ENCODE data around the gene SELP. TPM values are rescaled to one million over a fixed set of nuclear protein-coding genes. Genes with fewer than 3 reads are reported as not detected.
"Not testable (repeated sequence)": the region's sequence is repeated elsewhere in the genome, so short reads cannot be mapped to it uniquely, and the experiment has no call there.

SELP gene
- polyA plus RNA-seq, 3 donors: 0.84 to 1.4 (median 0.85) TPM

GRCh38 chr1:169667699-169668596, 38.0 kb upstream of the SELP start:
- Histone ChIP-seq H2AFZ (ENCODE audit: insufficient read depth, low read depth, low read length, poor library complexity, severe bottlenecking) (peak overlapping the region; percentile 74), H3K9ac (ENCODE audit: insufficient read depth, low read length, poor library complexity, severe bottlenecking) (peak overlapping the region; percentile 32), H3K4me3 (replicated peaks in 1 of 3; ENCODE audit: low read depth in 2 of 3, low read length in 3 of 3) (peak overlapping the region in 2 of 3 experiments; percentile 6 to 66), H3K4me2 (replicated peaks; ENCODE audit: extremely low read depth, low read length, poor library complexity, severe bottlenecking) (peak overlapping the region; percentile 60), H3K27ac (ENCODE audit: low read depth in 1 of 2, low read length in 2 of 2) (peak overlapping the region; percentile 48 to 77), H3K4me1 (ENCODE audit: control insufficient read depth in 1 of 2, insufficient read depth in 2 of 2, low read length in 2 of 2) (peaks cover 19% of the 10 kb centered on the region in 2 donors)
- H3K36me3 Mint-ChIP-seq; H3K9me3 Mint-ChIP-seq; H3K9me3 ChIP-seq (replicated peaks in 1 of 2; ENCODE audit: control insufficient read depth in 1 of 2, insufficient read depth in 1 of 2, low read length in 2 of 2); H3K36me3 ChIP-seq (replicated peaks in 1 of 2; ENCODE audit: control insufficient read depth in 1 of 2, insufficient read depth in 2 of 2, low read length in 2 of 2); H3K79me2 ChIP-seq (ENCODE audit: insufficient read depth, low read length); H3K27me3 ChIP-seq (ENCODE audit: control insufficient read depth in 2 of 2, insufficient read depth in 2 of 2, low read length in 2 of 2); H3K27me3 Mint-ChIP-seq (ENCODE audit: low read depth in 3 of 3); H4K20me1 ChIP-seq (ENCODE audit: insufficient read depth, low read length); intact Hi-C loops (cut with micrococcal nuclease): not testable (repeated sequence)
- H3K27ac Mint-ChIP-seq: peak overlapping the region; percentile 90 to 99 (median 96)
- H3K4me3 Mint-ChIP-seq: peak overlapping the region; percentile 73 to 87
- WGBS (ENCODE audit: insufficient coverage): 62% methylated on average over 8 of the region's 28 CpGs
- DNase-seq: peak in 2 of 3 donors; percentile 4 to 13
- H3K4me1 Mint-ChIP-seq: peaks cover 39% of the 10 kb centered on the region

- Histone ChIP-seq H3K9ac (ENCODE audit: insufficient read depth, low read length, poor library complexity, severe bottlenecking) (peak overlapping the region; percentile 32), H2AFZ (ENCODE audit: insufficient read depth, low read depth, low read length, poor library complexity, severe bottlenecking) (peak overlapping the region; percentile 74), H3K27ac (ENCODE audit: low read depth in 1 of 2, low read length in 2 of 2) (peak overlapping the region in 1 of 2 donors; percentile 77), H3K4me1 (ENCODE audit: control insufficient read depth in 1 of 2, insufficient read depth in 2 of 2, low read length in 2 of 2) (peaks cover 19% of the 10 kb centered on the region in 2 donors), H3K4me2 (replicated peaks; ENCODE audit: extremely low read depth, low read length, poor library complexity, severe bottlenecking) (peak overlapping the region; percentile 60), H3K4me3 (replicated peaks in 1 of 3; ENCODE audit: low read depth in 2 of 3, low read length in 3 of 3) (peak overlapping the region in 2 of 3 experiments; percentile 6 to 66)
- 0% methylated on average over 1 of the region's 2 CpGs for WGBS (ENCODE audit: insufficient coverage)
- H3K4me3 Mint-ChIP-seq: peak overlapping the region; percentile 73 to 87
- H3K36me3 Mint-ChIP-seq; H3K27me3 Mint-ChIP-seq (ENCODE audit: low read depth in 3 of 3); intact Hi-C loops (cut with micrococcal nuclease); H3K9me3 ChIP-seq (replicated peaks in 1 of 2; ENCODE audit: control insufficient read depth in 1 of 2, insufficient read depth in 1 of 2, low read length in 2 of 2); H4K20me1 ChIP-seq (ENCODE audit: insufficient read depth, low read length); H3K9me3 Mint-ChIP-seq; H3K36me3 ChIP-seq (replicated peaks in 1 of 2; ENCODE audit: control insufficient read depth in 1 of 2, insufficient read depth in 2 of 2, low read length in 2 of 2); H3K27me3 ChIP-seq (ENCODE audit: control insufficient read depth in 2 of 2, insufficient read depth in 2 of 2, low read length in 2 of 2); H3K79me2 ChIP-seq (ENCODE audit: insufficient read depth, low read length): not testable (repeated sequence)
- peak overlapping the region; percentile 90 to 99 (median 96) for H3K27ac Mint-ChIP-seq
- peak in 2 of 3 donors; percentile 8 to 19 for DNase-seq
- peaks cover 45% of the 10 kb centered on the region for H3K4me1 Mint-ChIP-seq
Measured at GRCh38 chr1:169667227-169667639, 37.3 kb upstream of the SELP start.

- H3K9me3 ChIP-seq (replicated peaks in 1 of 2; ENCODE audit: control insufficient read depth in 1 of 2, insufficient read depth in 1 of 2, low read length in 2 of 2); DNase-seq; H3K9ac ChIP-seq (ENCODE audit: insufficient read depth, low read length, poor library complexity, severe bottlenecking); H3K27me3 Mint-ChIP-seq (ENCODE audit: low read depth in 3 of 3); H3K4me3 ChIP-seq (replicated peaks in 1 of 3; ENCODE audit: low read depth in 2 of 3, low read length in 3 of 3); H3K4me3 Mint-ChIP-seq; H2AFZ ChIP-seq (ENCODE audit: insufficient read depth, low read depth, low read length, poor library complexity, severe bottlenecking); H4K20me1 ChIP-seq (ENCODE audit: insufficient read depth, low read length); H3K4me2 ChIP-seq (replicated peaks; ENCODE audit: extremely low read depth, low read length, poor library complexity, severe bottlenecking); H3K9me3 Mint-ChIP-seq; H3K36me3 Mint-ChIP-seq; H3K79me2 ChIP-seq (ENCODE audit: insufficient read depth, low read length); H3K27ac Mint-ChIP-seq; H3K36me3 ChIP-seq (replicated peaks in 1 of 2; ENCODE audit: control insufficient read depth in 1 of 2, insufficient read depth in 2 of 2, low read length in 2 of 2); intact Hi-C loops (cut with micrococcal nuclease); H3K27me3 ChIP-seq (ENCODE audit: control insufficient read depth in 2 of 2, insufficient read depth in 2 of 2, low read length in 2 of 2); H3K27ac ChIP-seq (ENCODE audit: low read depth in 1 of 2, low read length in 2 of 2): not testable (repeated sequence)
- peaks cover 44% of the 10 kb centered on the region for H3K4me1 Mint-ChIP-seq
- peaks cover 11 to 13% of the 10 kb centered on the region in 2 donors for H3K4me1 ChIP-seq (ENCODE audit: control insufficient read depth in 1 of 2, insufficient read depth in 2 of 2, low read length in 2 of 2)
- 85% methylated on average over 4 of the region's 8 CpGs for WGBS (ENCODE audit: insufficient coverage)
Measured at GRCh38 chr1:169662680-169663079, 32.8 kb upstream of the SELP start.

- H3K79me2 ChIP-seq (ENCODE audit: insufficient read depth, low read length); H3K4me2 ChIP-seq (replicated peaks; ENCODE audit: extremely low read depth, low read length, poor library complexity, severe bottlenecking); H3K4me1 ChIP-seq (ENCODE audit: control insufficient read depth in 1 of 2, insufficient read depth in 2 of 2, low read length in 2 of 2); H3K4me3 ChIP-seq (replicated peaks in 1 of 3; ENCODE audit: low read depth in 2 of 3, low read length in 3 of 3); H2AFZ ChIP-seq (ENCODE audit: insufficient read depth, low read depth, low read length, poor library complexity, severe bottlenecking); H3K9ac ChIP-seq (ENCODE audit: insufficient read depth, low read length, poor library complexity, severe bottlenecking); H3K27me3 Mint-ChIP-seq (ENCODE audit: low read depth in 3 of 3); DNase-seq; H3K4me3 Mint-ChIP-seq; H3K36me3 Mint-ChIP-seq; H3K27ac ChIP-seq (ENCODE audit: low read depth in 1 of 2, low read length in 2 of 2); H3K36me3 ChIP-seq (replicated peaks in 1 of 2; ENCODE audit: control insufficient read depth in 1 of 2, insufficient read depth in 2 of 2, low read length in 2 of 2); H3K27me3 ChIP-seq (ENCODE audit: control insufficient read depth in 2 of 2, insufficient read depth in 2 of 2, low read length in 2 of 2); intact Hi-C loops (cut with micrococcal nuclease); H3K27ac Mint-ChIP-seq; H4K20me1 ChIP-seq (ENCODE audit: insufficient read depth, low read length); H3K9me3 ChIP-seq (replicated peaks in 1 of 2; ENCODE audit: control insufficient read depth in 1 of 2, insufficient read depth in 1 of 2, low read length in 2 of 2): not testable (repeated sequence)
- Mint-ChIP-seq H3K9me3 (peaks cover 0 to 16% (median 3%) of the 10 kb centered on the region in 7 donors), H3K4me1 (peaks cover 47% of the 10 kb centered on the region)
- 98% methylated on average over 8 of the region's 16 CpGs for WGBS (ENCODE audit: insufficient coverage)
Measured at GRCh38 chr1:169661066-169661465, 31.1 kb upstream of the SELP start.

Data from CD14-positive monocyte (primary cell).